AG04450 (cell line): ENCODE measurements around the gene PIGQ. TPM values are rescaled to one million over a fixed set of nuclear protein-coding genes. Genes with fewer than 3 reads are reported as not detected.

Experiments
- CTCF ChIA-PET: fragments of 300-600, 350-600 bp; formaldehyde crosslinking; extraction: SDS; loops from one replicate; lab custom pipeline; 2022; ENCODE audit warnings: antibody characterized with exemption, inconsistent platforms; lab: Charles Lee
- POLR2A ChIA-PET: fragments of 350-600 bp; formaldehyde crosslinking; extraction: SDS; loops from one replicate; lab custom pipeline; 2021; ENCODE audit warnings: antibody characterized with exemption, inconsistent platforms; lab: Yijun Ruan, JAX
- DNase-seq: peaks from one replicate; pipeline ENCODE4 v3.0.0-alpha.2; 2011; ENCODE audit warnings: low read depth, low spot score
- H3K27ac ChIP-seq: one replicate; pipeline ENCODE4 v1.5.1; 2012; ENCODE audit warnings: low read depth, low read length, control low read depth
- H3K27me3 ChIP-seq: one replicate; pipeline ENCODE4 v1.6.0; 2012; ENCODE audit warnings: low read length; ENCODE audit not compliant: control insufficient read depth, insufficient read depth
- H3K4me3 ChIP-seq: 2 replicates; pipeline ENCODE4 v1.5.1; 2011; ENCODE audit warnings: mild to moderate bottlenecking, low read depth, low read length, control low read depth
- H3K9me3 ChIP-seq: 2 replicates; pipeline ENCODE4 v1.5.1; 2012; ENCODE audit warnings: low read length; ENCODE audit not compliant: control insufficient read depth, insufficient read depth
- polyA plus RNA-seq: library from polyadenylated mRNA; depleted of rRNA; stranded (reverse); fragments of >200 nt; gene quantifications from 2 replicates; pipeline ENCODE4 v1.2.3, GENCODE V29; 2011
- TF ChIP-seq, protein P1 (sequence below): IDR thresholded peaks from 2 replicates; pipeline ENCODE4 v1.5.1; 2011; ENCODE audit warnings: low read depth, low read length, control low read depth, inconsistent platforms

Gene PIGQ
- polyA plus RNA-seq, 1 experiment = 12.1 TPM

- Histone ChIP-seq H3K27ac (no peak overlapping the region), H3K27me3 (no peaks in the 10 kb centered on the region), H3K4me3 (no peak overlapping the region), H3K9me3 (no peaks in the 10 kb centered on the region; the same call in 1 of the 2 replicates)
- ChIA-PET POLR2A (no interaction called here), CTCF (no interaction called here)
- no peak for DNase-seq
- TF ChIP-seq, protein P1, sequence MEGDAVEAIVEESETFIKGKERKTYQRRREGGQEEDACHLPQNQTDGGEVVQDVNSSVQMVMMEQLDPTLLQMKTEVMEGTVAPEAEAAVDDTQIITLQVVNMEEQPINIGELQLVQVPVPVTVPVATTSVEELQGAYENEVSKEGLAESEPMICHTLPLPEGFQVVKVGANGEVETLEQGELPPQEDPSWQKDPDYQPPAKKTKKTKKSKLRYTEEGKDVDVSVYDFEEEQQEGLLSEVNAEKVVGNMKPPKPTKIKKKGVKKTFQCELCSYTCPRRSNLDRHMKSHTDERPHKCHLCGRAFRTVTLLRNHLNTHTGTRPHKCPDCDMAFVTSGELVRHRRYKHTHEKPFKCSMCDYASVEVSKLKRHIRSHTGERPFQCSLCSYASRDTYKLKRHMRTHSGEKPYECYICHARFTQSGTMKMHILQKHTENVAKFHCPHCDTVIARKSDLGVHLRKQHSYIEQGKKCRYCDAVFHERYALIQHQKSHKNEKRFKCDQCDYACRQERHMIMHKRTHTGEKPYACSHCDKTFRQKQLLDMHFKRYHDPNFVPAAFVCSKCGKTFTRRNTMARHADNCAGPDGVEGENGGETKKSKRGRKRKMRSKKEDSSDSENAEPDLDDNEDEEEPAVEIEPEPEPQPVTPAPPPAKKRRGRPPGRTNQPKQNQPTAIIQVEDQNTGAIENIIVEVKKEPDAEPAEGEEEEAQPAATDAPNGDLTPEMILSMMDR = no peak
These were observed 16.4 kb downstream of the PIGQ start for GRCh38 chr16:586047-586644.

DNA sequence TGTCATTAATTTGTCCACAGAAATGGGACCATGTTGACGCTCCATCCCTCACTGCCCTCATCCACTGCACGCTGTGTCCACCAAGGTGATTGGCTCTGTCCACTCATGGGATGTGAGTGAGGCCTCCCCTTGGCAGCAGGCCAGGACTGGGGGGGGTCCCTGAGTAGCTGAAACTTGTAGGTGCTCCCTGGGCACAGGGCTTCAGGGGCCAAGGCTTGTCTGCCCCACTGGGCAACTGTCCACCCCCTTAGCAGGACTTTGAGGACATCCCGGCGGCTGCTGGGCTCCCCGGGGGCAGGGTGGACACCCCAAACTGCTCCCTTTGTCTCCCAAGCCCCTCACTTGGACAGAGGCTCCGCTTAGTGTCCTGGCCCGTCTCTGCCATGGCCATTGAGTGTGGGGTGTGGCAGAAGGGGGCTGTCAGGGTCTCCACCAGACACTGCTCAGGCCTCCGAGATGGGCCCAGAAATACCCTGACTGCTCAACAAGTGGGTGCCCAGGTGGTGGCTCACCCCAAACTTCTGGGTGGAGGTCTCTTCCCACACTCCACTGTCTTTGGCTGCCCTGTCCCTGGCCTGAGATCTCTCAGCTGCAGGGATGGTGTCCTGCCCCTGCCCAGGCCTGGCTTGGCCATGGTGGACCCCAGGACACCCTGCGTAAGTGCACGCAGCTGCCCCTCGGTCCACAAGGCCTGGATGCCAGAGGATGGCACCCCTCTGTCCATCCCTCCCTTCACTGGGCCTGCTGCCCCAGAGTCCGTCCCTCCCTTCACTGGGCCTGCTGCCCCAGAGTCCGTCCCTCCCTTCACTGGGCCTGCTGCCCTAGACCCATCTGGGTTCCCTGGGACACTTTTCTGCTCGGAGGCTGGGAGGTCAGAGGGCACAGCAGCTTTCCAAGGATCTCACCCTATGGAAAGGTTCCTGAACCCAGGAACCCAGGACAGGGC, 17.1 kb downstream of the PIGQ start:
- H3K9me3 ChIP-seq = no peaks in the 10 kb centered on the region; the same call in 1 of the 2 replicates
- H3K27me3 ChIP-seq = no peaks in the 10 kb centered on the region
- CTCF ChIA-PET = interaction anchor here (0.6 kb wide), 1 partner anchor 15 kb away, joined by 4 read pairs; no protein-coding TSS in a partner anchor
- POLR2A ChIA-PET = interaction anchor here (2.0 kb wide), 1 partner anchor 49 kb away, joined by 6 read pairs; the partner anchor contains the start of gene METTL26
- TF ChIP-seq, protein P1 = no peak
- DNase-seq = no peak
- H3K27ac ChIP-seq = peak overlapping the region; percentile 31
- no peak overlapping the region for H3K4me3 ChIP-seq

- POLR2A ChIA-PET = interaction anchor here (1.1 to 2.0 kb wide), 2 partner anchors 48 kb away, joined by 3 to 6 read pairs; partner anchors contain the start of gene METTL26
These were observed 18.8 kb downstream of the PIGQ start for GRCh38 chr16:588639-588888.

DNA sequence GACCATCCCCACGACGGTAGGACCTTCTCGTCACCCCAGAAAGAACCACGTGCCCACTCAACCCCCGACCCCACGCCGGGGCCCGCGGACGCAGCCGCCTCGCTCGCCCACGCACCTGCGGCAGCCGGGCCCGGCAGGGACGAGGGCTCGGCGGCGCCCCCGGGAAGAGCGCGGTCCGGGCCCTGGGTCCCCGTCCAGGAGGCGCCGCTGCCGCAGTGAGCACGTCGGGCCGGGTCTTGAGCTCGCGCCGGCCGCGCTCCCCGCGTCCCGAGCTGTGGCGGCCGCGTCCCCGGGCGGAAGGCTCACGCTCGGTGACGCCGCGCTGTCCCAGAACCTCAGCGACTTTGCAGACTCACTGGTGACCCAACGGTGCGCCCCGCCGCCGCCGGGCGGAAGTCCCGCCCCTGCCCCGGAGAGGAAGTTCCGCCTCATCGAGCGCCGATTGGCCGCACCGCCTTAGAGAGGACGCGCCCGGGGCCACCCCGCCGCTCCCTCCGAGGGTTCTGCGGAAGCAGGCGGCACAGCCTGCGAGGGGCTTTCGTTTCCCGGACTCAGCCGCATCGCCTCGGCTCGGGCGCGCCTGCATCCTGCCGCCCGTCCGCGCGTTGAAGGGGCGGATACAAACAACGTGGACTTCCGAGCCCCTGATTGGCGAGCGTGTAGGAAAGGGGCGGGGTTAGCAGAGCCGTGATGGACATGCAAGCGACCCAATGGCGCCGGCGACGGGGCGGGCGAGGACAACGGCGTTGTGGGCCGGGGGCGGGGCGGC, 19.3 kb downstream of the PIGQ start:
- POLR2A ChIA-PET = interaction anchor here (0.5 to 2.0 kb wide), 2 partner anchors 47 to 218 kb away, joined by 3 to 6 read pairs; partner anchors contain the start of genes METTL26 and MRPL28
- TF ChIP-seq, protein P1 = no peak
- CTCF ChIA-PET = no interaction called here

More at GRCh38 chr16:588639-588888, 18.8 kb downstream of the PIGQ start:
- peak overlapping the region; percentile 83 for H3K4me3 ChIP-seq
- DNase-seq = peak; percentile 23
- H3K27ac ChIP-seq = peak overlapping the region; percentile 73
- no peaks in the 10 kb centered on the region; the same call in 1 of the 2 replicates for H3K9me3 ChIP-seq
- no peaks in the 10 kb centered on the region for H3K27me3 ChIP-seq
- CTCF ChIA-PET = no interaction called here
- TF ChIP-seq, protein P1 = no peak

More for the DNA sequence above, 19.3 kb downstream of the PIGQ start:
- H3K4me3 ChIP-seq = peak overlapping the region; percentile 83
- H3K27me3 ChIP-seq = no peaks in the 10 kb centered on the region
- H3K27ac ChIP-seq = peak overlapping the region; percentile 73
- peak; percentile 90 for DNase-seq
- no peaks in the 10 kb centered on the region; the same call in 1 of the 2 replicates for H3K9me3 ChIP-seq
